HG03439 (cell line): Measurements from ENCODE around the gene ATOSA.

ENCODE experiments used
- ATAC-seq: cut with Tn5 transposase; IDR thresholded peaks from one replicate; pipeline ENCODE4 v1.9.1; 2021; ENCODE audit warnings: mild to moderate bottlenecking, moderate library complexity; ENCODE audit not compliant: unreplicated experiment

ATOSA gene

DNA sequence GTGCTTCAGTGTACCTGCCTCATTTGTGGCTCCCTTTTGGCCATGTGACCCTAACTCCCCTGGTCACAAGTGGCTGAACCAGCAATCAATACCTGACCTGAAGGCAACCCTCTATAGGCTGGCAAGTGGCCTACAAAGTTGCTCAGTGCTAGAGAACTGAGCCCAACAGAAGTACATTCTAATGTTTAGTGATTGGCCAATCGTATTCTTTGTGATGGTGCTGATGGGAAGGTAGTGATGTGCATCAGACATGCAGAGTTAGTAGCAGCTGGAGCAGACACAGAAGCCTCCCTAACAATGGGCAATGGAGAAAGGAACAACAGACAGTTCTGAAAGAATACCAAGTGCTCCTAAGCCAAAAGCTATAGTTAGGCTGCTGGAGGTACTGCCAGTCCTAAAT lies 10.4 kb upstream of the ATOSA start:
- ATAC-seq: no peak

DNA sequence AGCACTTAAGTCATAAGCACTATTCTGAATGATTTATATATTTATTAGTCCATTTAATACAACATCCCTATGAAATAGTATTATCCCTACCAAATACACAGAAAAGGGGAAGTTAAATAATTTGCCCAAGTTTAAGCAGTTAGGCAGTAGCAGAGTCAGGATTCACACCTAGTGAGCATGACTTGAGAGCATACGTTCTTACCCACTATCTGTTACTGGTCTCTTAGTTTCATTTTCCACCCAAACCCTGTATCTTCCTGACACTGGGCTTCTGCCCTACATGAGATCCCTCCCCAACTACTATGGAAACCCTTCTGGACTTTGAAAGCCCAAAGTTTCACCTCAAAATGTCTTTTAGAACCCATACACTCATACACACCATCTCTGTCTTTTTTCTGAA lies 4.4 kb upstream of the ATOSA start:
- ATAC-seq: peak; percentile 29

DNA sequence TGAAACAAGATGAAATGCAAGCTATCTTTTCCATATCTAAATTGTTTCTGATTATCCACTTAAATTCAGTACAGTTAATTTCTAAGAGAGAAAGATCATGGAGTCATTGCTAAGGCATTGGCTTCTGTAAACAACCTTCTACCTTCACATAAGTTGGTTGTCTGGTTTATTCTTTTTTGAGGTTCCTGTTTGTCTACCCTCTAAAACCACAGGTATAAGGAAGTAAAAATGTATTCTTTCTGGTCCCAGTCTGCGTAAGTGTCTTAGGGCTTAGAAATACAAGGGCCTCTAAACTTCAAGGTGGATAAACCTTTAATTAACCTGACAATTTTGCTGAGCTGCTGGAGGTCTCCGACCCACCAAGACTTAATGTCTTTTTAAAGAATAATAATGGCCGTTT lies 3.6 kb upstream of the ATOSA start:
- ATAC-seq: no peak

DNA sequence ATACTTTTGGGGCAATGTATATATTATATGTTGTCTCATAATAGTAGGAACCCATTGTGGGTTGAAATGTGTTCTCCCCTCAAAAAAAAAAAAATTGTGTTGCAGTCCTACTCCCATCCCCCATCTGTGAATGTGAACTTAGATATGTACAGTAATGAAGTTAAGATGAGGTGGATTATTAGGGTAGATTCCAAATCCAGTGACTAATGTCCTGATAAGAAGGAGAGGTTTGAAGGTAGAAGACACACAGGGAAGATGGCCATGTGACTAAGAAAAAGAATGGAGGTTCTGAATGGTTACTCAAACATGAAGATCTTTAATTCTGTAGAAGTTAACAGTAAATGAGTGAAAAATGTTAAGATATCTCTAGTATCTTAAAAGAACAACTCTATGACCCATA lies 3.0 kb upstream of the ATOSA start:
- ATAC-seq: no peak

DNA sequence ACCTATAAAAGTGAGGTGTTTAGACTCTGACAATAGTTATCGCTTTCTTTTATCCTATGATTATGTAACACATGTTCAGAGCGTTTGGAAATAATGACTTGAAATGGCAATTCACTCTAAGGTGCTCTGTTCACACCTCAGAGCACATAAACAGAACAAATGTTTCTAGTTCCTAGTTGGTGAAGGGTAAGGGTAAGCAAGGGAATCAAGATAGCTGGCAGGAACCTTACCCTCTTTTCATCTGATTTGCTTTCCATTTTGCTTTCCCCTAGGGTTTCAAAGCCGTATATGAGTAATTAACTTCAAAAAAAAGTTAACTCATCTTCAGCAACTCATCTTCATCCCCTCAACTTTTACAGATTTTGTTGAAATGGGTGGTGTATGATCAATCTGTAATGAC lies 2.3 kb upstream of the ATOSA start:
- no peak for ATAC-seq

DNA sequence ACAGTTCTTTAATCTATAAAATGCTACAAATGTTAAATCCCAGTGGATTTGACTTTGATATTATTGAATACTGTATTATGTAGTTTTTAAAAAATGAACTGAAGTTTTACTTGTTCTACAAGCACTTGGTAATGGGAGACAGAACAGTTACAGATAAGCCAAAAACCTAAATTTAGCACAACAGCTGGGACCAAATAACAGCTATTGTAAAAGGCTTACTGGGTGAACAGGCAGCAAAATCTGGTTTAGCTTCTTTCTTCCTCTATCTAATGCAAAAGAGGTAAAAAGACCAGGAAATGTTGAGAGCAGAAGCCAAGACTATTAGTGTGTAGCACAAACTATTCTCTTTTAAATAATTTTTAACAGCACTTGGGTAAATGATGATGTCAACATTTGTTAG lies 1.6 kb upstream of the ATOSA start:
- ATAC-seq: no peak

DNA sequence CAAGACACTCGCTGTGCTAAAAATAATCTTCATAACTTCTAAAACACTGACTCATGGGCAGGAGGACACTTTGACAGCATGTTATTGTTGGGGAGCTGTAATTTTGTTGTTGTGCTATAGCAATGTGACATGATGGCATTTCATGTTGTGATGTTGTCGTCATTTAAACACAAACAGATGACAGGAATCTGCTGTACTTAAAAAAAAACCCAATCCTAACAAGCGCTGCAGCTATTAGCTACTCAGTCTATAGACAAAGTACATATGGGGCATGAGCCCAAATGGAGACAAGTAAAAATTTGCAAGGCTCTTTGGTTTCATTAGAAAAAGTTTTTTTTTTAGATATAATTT lies 828 bp upstream of the ATOSA start:
- no peak for ATAC-seq

DNA sequence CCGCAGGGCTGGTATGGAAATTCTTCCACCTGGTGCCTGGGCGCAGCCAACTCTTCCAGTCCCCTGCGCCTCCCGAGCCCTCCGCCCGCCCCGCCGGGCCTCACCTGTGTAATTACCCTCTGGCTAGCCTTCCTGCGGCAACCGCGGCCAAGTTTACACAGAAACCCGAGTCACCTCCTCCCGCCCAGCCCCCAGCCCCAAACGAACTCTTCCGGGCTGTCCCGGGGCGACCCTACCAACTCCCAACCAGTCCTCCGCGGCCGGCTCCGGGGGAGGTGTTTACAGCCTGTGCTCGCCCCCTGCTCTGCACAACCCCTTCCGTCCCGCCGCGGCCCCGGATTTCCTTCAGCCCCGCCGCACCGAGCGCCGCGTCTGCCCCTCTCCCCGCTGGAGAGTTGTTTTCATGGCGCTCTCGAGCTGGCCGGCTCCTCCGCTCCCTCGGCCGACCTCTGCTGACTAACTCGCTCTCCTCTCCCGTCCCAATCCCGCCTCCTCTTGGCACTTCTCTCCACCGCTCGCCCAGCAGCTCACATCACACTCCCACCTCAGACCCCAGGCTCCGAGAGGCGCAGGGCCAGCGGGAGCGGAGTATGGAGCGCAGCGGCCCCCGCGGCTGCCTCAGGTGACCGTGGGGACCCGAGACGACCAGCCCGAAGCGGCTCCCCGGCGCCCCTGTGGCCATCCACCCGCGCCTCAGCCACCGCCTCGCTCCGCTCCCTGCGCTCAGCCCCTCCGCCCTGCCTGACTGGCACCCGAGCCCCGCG lies 538 bp downstream of the ATOSA start:
- peak; percentile 21 for ATAC-seq

DNA sequence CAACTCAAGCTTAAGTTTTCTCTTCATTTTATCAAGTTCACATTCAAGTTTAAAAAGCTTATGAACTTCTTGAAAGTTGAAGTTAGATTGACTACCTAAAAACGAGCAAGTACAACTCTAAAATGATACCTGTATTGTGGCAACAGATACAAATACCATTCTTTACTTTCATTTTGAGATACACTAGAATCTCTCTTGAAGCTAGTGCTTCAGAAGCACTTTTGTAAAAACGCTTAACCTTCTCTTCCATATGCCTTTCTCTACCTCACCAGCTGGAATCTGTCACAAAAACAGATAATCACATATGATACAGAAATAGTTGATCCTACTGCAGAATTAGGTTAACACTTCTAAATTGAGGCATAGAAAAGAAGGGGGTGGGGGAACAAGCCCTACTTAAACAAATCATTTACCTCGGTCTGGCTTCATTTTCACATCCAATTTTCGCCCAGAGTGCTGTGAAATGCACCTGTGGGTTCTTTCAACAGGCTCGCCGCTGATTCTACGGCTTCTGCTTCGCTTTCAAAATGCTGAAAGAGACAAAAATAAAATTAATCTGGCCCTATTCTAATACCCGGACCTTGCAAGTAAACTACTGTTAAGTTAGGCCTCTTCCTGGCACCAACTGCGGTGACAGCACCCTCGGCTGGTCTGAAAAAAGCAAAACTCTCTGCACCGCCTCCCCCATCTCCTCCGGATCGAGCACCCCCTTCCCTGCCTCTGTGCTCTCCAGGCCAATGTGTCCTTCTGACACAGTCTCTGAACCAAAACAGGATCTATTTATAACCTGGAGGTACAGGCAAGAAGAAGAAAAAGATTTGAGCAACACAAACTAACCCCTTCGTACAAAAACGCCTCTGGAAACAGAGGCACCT lies 1.4 kb downstream of the ATOSA start:
- ATAC-seq: peak; percentile 29

DNA sequence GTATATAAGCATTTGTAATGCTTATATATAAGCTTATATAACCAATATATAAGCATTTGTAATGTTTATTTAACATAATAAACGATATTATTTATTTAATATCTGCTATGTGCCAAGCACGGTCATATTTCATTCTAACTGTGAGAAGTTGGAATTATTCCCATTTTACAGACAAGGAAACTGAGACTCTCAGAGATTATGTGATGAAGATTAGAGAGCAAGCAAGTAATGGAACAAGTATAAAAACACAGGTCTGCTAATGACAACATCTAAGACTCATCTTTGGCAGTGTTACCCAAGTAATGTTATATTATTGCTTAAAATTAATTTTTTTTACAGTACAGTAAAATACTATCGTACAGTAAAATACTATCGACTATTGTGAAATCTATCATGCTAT lies 4.4 kb downstream of the ATOSA start:
- ATAC-seq: no peak

DNA sequence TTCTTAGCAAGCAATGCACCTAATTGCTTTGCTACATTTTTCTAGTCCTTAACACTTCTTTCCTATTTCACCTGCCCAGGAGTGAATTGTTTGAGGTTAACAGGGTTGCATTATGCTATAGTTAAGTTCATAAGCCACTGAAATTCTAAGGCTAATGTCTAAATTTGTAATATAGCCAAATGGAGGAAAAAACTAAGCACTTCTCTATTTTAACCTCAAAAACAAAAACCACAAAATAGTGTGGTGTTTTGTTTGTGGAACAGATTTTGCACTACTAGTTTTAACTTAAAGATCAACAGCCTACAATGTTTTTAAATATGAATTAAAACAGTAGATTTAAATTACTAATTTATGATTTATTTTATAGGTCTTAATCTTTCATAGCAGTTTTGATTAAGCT lies 5.5 kb downstream of the ATOSA start:
- no peak for ATAC-seq

DNA sequence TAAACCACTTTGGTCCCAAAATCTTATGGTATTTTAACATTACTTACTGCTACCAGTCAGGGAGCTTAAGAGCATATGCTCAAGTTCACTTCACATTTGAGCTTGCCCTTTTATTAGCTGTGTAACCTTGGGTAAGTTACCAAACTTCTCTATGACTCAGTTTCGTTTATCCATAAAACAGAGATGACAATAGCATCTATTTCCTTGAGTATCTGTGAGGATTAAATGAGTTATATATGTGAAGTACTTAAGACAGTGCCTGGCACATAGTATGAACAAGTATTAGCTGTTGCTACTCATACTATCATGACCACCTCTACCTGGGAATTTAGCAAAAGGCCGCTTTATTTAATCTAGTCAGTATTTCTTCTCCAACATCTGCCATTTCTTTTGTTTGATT lies 5.9 kb downstream of the ATOSA start:
- no peak for ATAC-seq

DNA sequence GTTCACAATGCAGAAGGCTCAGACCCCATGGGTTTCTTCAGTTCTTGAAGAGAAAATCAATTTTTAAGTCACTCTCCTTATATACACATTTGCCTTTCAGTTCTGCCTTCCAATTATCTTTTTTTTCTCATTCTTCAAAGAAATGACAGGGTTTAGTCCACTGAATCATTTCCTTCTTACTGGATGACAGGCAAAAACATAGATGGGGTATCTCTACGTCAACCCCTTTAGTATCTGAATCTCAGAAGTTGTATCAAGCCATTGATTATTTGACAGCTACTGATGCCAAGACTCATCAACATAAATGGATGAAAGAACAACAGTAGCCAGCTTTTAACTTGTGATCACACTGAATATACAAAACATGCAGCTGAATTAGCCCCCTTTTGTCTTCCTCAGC lies 6.5 kb downstream of the ATOSA start:
- no peak for ATAC-seq

DNA sequence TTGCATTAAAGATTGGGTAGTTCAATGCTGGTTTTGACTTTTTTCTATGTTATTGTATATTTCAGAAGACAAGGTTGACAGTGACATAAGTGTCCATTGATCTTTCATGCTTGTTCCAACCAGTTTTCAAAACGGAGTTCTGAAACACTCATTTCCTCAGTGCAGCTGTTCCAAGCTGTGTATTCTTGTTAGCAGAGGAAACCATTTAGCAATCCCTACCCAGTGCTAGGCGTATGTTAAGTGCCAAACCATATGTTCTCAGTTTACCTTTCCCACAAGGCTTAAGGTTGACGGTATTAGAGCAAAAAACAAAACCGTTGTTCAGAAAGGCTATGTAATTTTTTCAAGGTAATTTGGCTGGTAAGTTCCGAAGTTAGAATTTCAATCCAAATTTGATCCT lies 9.1 kb downstream of the ATOSA start:
- no peak for ATAC-seq

DNA sequence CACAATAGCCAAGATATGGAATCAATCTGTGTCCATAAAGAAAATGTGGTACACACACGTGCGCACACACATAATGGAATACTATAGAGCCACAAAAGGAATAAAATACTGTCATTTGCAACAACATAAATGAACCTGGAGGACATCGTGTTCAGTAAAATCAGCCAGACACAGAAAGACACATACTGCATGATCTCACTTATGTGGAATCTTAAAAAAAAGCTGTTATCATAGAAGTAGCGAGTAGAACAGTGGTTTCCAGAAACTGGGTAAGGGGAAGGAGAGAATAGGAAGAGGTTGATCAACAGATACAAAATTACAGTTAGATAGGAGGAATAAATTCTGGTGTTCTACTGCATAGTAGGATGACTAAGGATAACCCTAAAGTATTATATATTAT lies 11.1 kb downstream of the ATOSA start:
- no peak for ATAC-seq

DNA sequence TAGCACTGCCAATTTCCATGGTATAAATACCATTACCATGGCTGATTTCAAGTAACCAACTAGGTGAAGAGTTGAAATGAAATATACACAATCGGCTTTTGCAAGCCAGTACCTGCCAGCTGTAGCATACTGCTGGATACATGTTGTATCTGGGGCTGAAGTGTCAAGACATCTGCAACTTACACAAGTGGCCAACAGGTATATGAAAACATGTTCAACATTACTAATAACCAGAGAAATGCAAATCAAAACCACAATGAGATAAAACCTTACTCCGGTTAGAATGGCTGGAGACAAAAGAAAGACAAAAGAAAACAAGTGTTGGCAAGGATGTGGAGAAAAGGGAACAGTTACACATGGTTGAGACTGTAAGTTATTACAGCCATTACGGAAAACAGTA lies 11.6 kb downstream of the ATOSA start:
- ATAC-seq: peak; percentile 76

DNA sequence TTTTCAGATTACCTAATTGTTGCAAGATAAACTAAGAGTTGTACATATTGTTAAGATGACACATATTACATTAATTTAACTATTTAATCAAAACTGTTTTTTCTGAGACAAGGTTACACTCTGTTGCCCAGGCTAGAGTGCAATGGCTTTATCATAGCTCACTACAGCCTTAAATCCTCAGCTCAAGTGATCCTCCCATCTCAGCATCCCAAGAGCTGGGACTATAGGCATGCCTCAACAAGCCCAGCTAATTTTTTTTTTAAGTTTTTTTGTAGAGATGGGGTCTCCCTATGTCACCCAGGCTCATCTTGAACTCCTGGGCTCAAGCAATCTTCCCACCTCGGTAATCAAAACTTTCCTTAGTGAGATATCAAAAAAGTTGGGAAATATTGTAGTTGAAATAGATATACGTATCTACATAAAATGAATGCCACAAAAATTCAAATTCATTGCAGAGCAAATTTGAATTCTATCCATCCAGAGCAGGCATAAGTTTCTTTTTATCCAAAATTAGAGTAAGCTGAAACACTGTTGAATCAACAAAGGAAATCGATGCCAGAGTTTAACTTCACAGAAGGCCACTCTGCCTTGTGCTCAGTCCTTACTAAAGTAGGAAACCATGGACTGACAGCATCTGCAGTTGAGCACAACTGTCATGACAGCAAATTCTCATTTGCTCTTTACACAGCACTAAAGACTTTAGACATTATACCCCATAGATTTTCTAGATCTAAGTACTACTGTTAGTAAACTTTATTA lies 15.5 kb downstream of the ATOSA start:
- ATAC-seq: no peak

DNA sequence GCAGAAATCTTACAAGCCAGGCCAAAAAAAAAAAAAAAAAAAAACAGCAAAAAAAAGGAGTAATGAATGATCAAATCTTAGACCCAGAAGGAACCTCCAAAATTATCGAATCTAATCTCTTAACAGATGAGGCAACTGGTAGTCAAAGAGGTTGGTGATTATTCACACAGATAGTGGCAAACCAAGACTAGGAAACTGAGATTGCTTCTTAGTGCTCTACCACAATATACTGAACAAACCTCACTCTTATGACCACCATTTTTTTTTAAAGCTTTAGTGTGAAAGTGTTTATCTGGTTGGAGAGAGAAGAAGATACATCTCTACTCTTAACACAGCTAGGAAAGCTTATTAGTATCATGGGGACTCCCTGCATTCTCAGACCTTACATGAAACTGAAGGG lies 17.3 kb downstream of the ATOSA start:
- ATAC-seq: no peak

DNA sequence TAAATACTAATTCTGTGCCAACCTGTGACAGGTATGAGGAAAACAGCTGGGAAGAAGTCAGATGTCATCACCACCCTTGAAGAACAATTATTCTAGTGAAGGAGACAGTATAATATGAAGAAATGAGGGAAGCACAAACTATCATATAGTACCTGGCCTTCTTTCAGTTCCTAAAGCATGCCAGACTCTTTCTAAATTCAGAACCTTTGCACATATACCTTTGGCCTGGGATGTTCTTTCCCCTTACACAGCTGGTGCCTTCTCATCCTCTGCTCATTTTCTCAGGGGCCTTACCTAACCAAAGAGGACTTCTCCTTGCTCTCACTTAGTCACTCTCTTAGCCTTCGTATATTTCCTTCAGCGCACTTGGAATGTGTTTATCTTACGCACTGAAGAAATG lies 19.0 kb downstream of the ATOSA start:
- no peak for ATAC-seq

DNA sequence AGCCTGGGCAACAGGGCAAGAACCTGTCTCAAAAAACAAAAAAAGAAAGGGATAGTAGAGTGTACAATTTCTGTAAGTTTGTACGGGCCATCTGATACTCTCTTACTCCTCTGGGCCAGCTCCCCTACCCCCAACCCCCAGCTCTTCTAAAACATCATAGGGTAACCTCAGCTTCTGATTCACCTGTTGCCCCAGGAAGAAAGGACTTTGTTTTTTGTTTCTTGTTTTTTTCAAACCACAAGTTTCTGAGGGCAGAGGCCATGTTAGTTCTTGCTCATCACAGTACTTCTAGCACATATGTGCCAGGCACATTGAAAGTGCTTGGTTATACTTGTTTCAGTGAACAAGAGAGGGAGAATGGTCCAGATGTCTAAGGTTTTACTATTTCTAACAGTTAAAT lies 20.2 kb downstream of the ATOSA start:
- peak; percentile 86 for ATAC-seq

DNA sequence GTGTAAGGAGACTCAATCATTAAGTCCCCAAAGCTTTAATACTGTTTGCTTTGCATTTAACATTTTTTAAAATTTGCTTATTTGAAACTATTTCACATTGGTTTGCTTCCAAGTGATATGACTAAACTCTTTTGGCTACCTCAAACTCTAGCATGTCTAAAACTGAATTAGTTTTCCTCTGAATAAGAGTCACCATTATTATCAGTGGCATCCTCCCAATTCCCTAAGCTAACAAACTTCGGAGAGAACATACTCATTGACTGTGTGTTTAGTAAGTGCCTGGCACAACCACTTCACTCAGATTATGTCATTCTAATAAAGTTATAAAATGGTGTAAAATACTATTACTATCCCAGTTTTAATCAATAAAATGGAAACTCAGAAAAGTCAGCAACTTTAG lies 21.9 kb downstream of the ATOSA start:
- no peak for ATAC-seq

DNA sequence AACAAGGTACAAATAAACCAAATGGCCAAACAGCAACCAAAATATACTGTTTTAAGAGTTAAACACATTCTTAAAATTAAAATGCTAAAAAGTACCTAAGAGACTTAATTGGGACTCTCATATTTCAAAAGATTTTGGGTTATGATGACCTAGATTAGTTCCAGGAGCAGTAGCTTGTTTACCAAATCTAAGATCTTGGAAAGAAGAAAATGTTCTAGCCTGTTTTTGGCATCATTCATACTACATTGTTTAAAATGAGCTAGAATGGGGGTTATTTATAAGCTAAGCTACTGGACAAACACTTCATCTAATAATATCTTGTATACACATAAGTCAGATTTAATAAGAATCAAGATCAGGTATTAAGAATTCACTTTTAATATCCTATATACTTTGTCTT lies 22.8 kb downstream of the ATOSA start:
- ATAC-seq: no peak
